ENCODE measurements around the gene SKA1. TPM values are rescaled to one million over a fixed set of nuclear protein-coding genes. Genes with fewer than 3 reads are reported as not detected.
A peak's percentile ranks its signal among the peaks of the same experiment; 100 is the strongest.

The SKA1 gene
- total RNA-seq, result 7.0 TPM

GRCh38 chr18:50374753-50375391 is at the start of gene SKA1:
SKA1 (plus strand) TSS chr18:50375046; CDS start chr18:50375831, 785 bp downstream.
- ATAC-seq, result peak; percentile 99

- ATAC-seq, result no peak
Observed at GRCh38 chr18:50327983-50328382, 46.9 kb upstream of the SKA1 start.

- no peak for ATAC-seq
Observed at GRCh38 chr18:50330176-50330575, 44.7 kb upstream of the SKA1 start.

- ATAC-seq, result no peak
Observed at GRCh38 chr18:50331691-50332090, 43.2 kb upstream of the SKA1 start.

GRCh38 chr18:50334546-50335152 is 40.2 kb upstream of the SKA1 start:
- peak; percentile 23 for ATAC-seq

- no peak for ATAC-seq
Observed at GRCh38 chr18:50338122-50338521, 36.7 kb upstream of the SKA1 start.

GRCh38 chr18:50338715-50339114 is 36.1 kb upstream of the SKA1 start:
- ATAC-seq, result no peak

GRCh38 chr18:50340078-50340477 is 34.8 kb upstream of the SKA1 start:
- no peak for ATAC-seq

- no peak for ATAC-seq
Observed at GRCh38 chr18:50341443-50341842, 33.4 kb upstream of the SKA1 start.

- ATAC-seq, result no peak
Observed at GRCh38 chr18:50350699-50351098, 24.1 kb upstream of the SKA1 start.

- ATAC-seq, result peak; percentile 72
Observed at GRCh38 chr18:50356036-50356945, 18.6 kb upstream of the SKA1 start.

- ATAC-seq, result no peak
Observed at GRCh38 chr18:50358844-50359243, 16.0 kb upstream of the SKA1 start.

GRCh38 chr18:50359806-50360205 is 15.0 kb upstream of the SKA1 start:
- no peak for ATAC-seq

GRCh38 chr18:50360611-50361010 is 14.2 kb upstream of the SKA1 start:
- no peak for ATAC-seq

GRCh38 chr18:50369672-50370071 is 5.2 kb upstream of the SKA1 start:
- no peak for ATAC-seq

GRCh38 chr18:50372743-50373142 is 2.1 kb upstream of the SKA1 start:
- no peak for ATAC-seq

GRCh38 chr18:50373561-50374219 is 1.2 kb upstream of the SKA1 start:
- ATAC-seq, result no peak

GRCh38 chr18:50374220-50374752 is 560 bp upstream of the SKA1 start:
- no peak for ATAC-seq

- no peak for ATAC-seq
Observed at GRCh38 chr18:50377061-50377798, 2.4 kb downstream of the SKA1 start.

- no peak for ATAC-seq
Observed at GRCh38 chr18:50388988-50389387, 14.1 kb downstream of the SKA1 start.

- ATAC-seq, result no peak
Observed at GRCh38 chr18:50393802-50394201, 19.0 kb downstream of the SKA1 start.

GRCh38 chr18:50395093-50395492 is 20.2 kb downstream of the SKA1 start:
- ATAC-seq, result no peak
